ENCODE results near the gene KRT83.

The KRT83 gene

GRCh38 chr12:52285172-52285745, 35.9 kb downstream of the KRT83 start:
- no peak overlapping the region for H3K4me3 ChIP-seq (ENCODE audit: low read depth, low read length)
- TF ChIP-seq CTCF (IDR thresholded peaks at IDR 0.05; ENCODE audit: borderline replicate concordance, insufficient read depth, low read depth, low read length), result no peak

GRCh38 chr12:52284562-52285171, 36.5 kb downstream of the KRT83 start:
- TF ChIP-seq CTCF (IDR thresholded peaks at IDR 0.05; ENCODE audit: borderline replicate concordance, insufficient read depth, low read depth, low read length), result no peak
- H3K4me3 ChIP-seq (ENCODE audit: low read depth, low read length), result no peak overlapping the region

- TF ChIP-seq CTCF (IDR thresholded peaks at IDR 0.05; ENCODE audit: borderline replicate concordance, insufficient read depth, low read depth, low read length), result no peak
- H3K4me3 ChIP-seq (ENCODE audit: low read depth, low read length), result no peak overlapping the region
Observed at GRCh38 chr12:52280796-52281560, 40.2 kb downstream of the KRT83 start.

GRCh38 chr12:52280319-52280795, 40.8 kb downstream of the KRT83 start:
- H3K4me3 ChIP-seq (ENCODE audit: low read depth, low read length), result no peak overlapping the region
- no peak for TF ChIP-seq CTCF (IDR thresholded peaks at IDR 0.05; ENCODE audit: borderline replicate concordance, insufficient read depth, low read depth, low read length)

- no peak overlapping the region for H3K4me3 ChIP-seq (ENCODE audit: low read depth, low read length)
- no peak for TF ChIP-seq CTCF (IDR thresholded peaks at IDR 0.05; ENCODE audit: borderline replicate concordance, insufficient read depth, low read depth, low read length)
Observed at GRCh38 chr12:52279422-52280318, 41.5 kb downstream of the KRT83 start.

GRCh38 chr12:52278575-52279421, 42.4 kb downstream of the KRT83 start:
- TF ChIP-seq CTCF (IDR thresholded peaks at IDR 0.05; ENCODE audit: borderline replicate concordance, insufficient read depth, low read depth, low read length), result peak; percentile 99

More at GRCh38 chr12:52278575-52279421, 42.4 kb downstream of the KRT83 start:
- H3K4me3 ChIP-seq (ENCODE audit: low read depth, low read length), result no peak overlapping the region

Data from GM12875 (cell line).